Measurements from ENCODE around the gene AJUBA.
"Not testable (repeated sequence)": the region's sequence is repeated elsewhere in the genome, so short reads cannot be mapped to it uniquely, and the experiment has no call there.

AJUBA gene

GRCh38 chr14:23020143-23021128 is 38.1 kb upstream of the AJUBA start:
- no peak overlapping the region for H3K4me3 ChIP-seq
- H4K20me1 ChIP-seq, result peaks cover 17% of the 10 kb centered on the region; the same call in 1 of the 2 replicates
- H3K4me2 ChIP-seq, result no peak overlapping the region
- H3K4me1 ChIP-seq, result no peaks in the 10 kb centered on the region
- H3K9me3 ChIP-seq, result no peaks in the 10 kb centered on the region
- no peaks in the 10 kb centered on the region for H3K27me3 ChIP-seq
- TF ChIP-seq Cebpa-rat (IDR thresholded peaks at IDR 0.05), result no peak
- H3K9ac ChIP-seq, result no peak overlapping the region
- H3K36me3 ChIP-seq, result peaks cover 44% of the 10 kb centered on the region
- no peak overlapping the region for H3K27ac ChIP-seq

- Histone ChIP-seq H3K9me3 (no peaks in the 10 kb centered on the region), H3K4me2 (no peak overlapping the region), H3K27me3 (no peaks in the 10 kb centered on the region), H4K20me1 (0 out of 2 replicates have a peak, but pooled peaks cover 4% of the 10 kb centered on the region), H3K4me3 (no peak overlapping the region), H3K4me1 (no peaks in the 10 kb centered on the region), H3K36me3 (peaks cover 20% of the 10 kb centered on the region), H3K27ac (no peak overlapping the region), H3K9ac (no peak overlapping the region)
- TF ChIP-seq Cebpa-rat (IDR thresholded peaks at IDR 0.05), result no peak
These were observed 35.8 kb upstream of the AJUBA start for GRCh38 chr14:23018107-23018506.

- no peaks in the 10 kb centered on the region for H3K9me3 ChIP-seq
- H3K4me1 ChIP-seq, result no peaks in the 10 kb centered on the region
- no peak for TF ChIP-seq Cebpa-rat (IDR thresholded peaks at IDR 0.05)
- no peak overlapping the region for H3K9ac ChIP-seq
- H3K4me2 ChIP-seq, result no peak overlapping the region
- H3K27ac ChIP-seq, result no peak overlapping the region
- peaks cover 16% of the 10 kb centered on the region for H3K36me3 ChIP-seq
- H4K20me1 ChIP-seq, result 0 out of 2 replicates have a peak, but pooled peaks cover under 1% of the 10 kb centered on the region
- H3K27me3 ChIP-seq, result no peaks in the 10 kb centered on the region
- no peak overlapping the region for H3K4me3 ChIP-seq
These were observed 34.7 kb upstream of the AJUBA start for GRCh38 chr14:23017091-23017490.

GRCh38 chr14:23015618-23016017 is 33.3 kb upstream of the AJUBA start:
- no peaks in the 10 kb centered on the region for H3K9me3 ChIP-seq
- no peak overlapping the region for H3K4me2 ChIP-seq
- TF ChIP-seq Cebpa-rat (IDR thresholded peaks at IDR 0.05), result no peak
- H3K27me3 ChIP-seq, result no peaks in the 10 kb centered on the region
- H3K27ac ChIP-seq, result no peak overlapping the region
- H3K36me3 ChIP-seq, result peaks cover 4% of the 10 kb centered on the region; the same call in 1 of the 2 replicates
- no peak overlapping the region for H3K4me3 ChIP-seq
- H3K9ac ChIP-seq, result no peak overlapping the region
- H3K4me1 ChIP-seq, result no peaks in the 10 kb centered on the region
- no peaks in the 10 kb centered on the region for H4K20me1 ChIP-seq

GRCh38 chr14:23013749-23014054 is 31.4 kb upstream of the AJUBA start:
- H3K4me1 ChIP-seq, result peaks cover 12% of the 10 kb centered on the region
- not testable (repeated sequence) for H3K9me3 ChIP-seq, H4K20me1 ChIP-seq, H3K27me3 ChIP-seq, H3K27ac ChIP-seq, H3K4me3 ChIP-seq, H3K9ac ChIP-seq, H3K36me3 ChIP-seq, H3K4me2 ChIP-seq

- Histone ChIP-seq H3K4me1 (peaks cover 17% of the 10 kb centered on the region), H3K9me3 (no peaks in the 10 kb centered on the region), H3K36me3 (no peaks in the 10 kb centered on the region), H3K4me2 (no peak overlapping the region), H3K27me3 (no peaks in the 10 kb centered on the region), H3K27ac (no peak overlapping the region), H4K20me1 (no peaks in the 10 kb centered on the region), H3K9ac (no peak overlapping the region), H3K4me3 (no peak overlapping the region)
- no peak for TF ChIP-seq Cebpa-rat (IDR thresholded peaks at IDR 0.05)
These were observed 30.9 kb upstream of the AJUBA start for GRCh38 chr14:23013054-23013748.

- no peaks in the 10 kb centered on the region for H3K36me3 ChIP-seq
- H3K4me1 ChIP-seq, result peaks cover 41% of the 10 kb centered on the region
- H3K4me3 ChIP-seq, result peak within 1 kb of the TSS; percentile 66
- no peak for TF ChIP-seq Cebpa-rat (IDR thresholded peaks at IDR 0.05)
- peak within 1 kb of the TSS; percentile 95 for H3K27ac ChIP-seq
- no peaks in the 10 kb centered on the region for H3K27me3 ChIP-seq
- no peaks in the 10 kb centered on the region for H3K9me3 ChIP-seq
- peak within 1 kb of the TSS; percentile 79 for H3K4me2 ChIP-seq
- H4K20me1 ChIP-seq, result no peaks in the 10 kb centered on the region
- peak within 1 kb of the TSS; percentile 79 for H3K9ac ChIP-seq
These were observed 27.8 kb upstream of the AJUBA start, which contains the start of gene C14orf93 for GRCh38 chr14:23009939-23010726. TSS of gene C14orf93 (minus strand) at chr14:23010143. CDS start at chr14:22999023, 11,120 bp downstream.

- no peaks in the 10 kb centered on the region for H3K9me3 ChIP-seq
- no peaks in the 10 kb centered on the region for H3K27me3 ChIP-seq
- TF ChIP-seq Cebpa-rat (IDR thresholded peaks at IDR 0.05), result no peak
- no peaks in the 10 kb centered on the region for H4K20me1 ChIP-seq
- peak overlapping the region; percentile 79 for H3K9ac ChIP-seq
- no peaks in the 10 kb centered on the region for H3K36me3 ChIP-seq
- peak overlapping the region; percentile 66 for H3K4me3 ChIP-seq
- H3K27ac ChIP-seq, result peak overlapping the region; percentile 95
- H3K4me1 ChIP-seq, result peaks cover 42% of the 10 kb centered on the region
- H3K4me2 ChIP-seq, result peak overlapping the region; percentile 79
These were observed 27.2 kb upstream of the AJUBA start for GRCh38 chr14:23009483-23009938.

- Histone ChIP-seq H3K27me3 (no peaks in the 10 kb centered on the region), H3K4me1 (peaks cover 42% of the 10 kb centered on the region), H3K4me3 (peak overlapping the region; percentile 66), H3K27ac (peak overlapping the region; percentile 95), H3K9me3 (no peaks in the 10 kb centered on the region), H4K20me1 (no peaks in the 10 kb centered on the region), H3K36me3 (no peaks in the 10 kb centered on the region), H3K9ac (peak overlapping the region; percentile 79), H3K4me2 (peak overlapping the region; percentile 79)
- no peak for TF ChIP-seq Cebpa-rat (IDR thresholded peaks at IDR 0.05)
These were observed 26.5 kb upstream of the AJUBA start for GRCh38 chr14:23008831-23009230.

Measured in BLaER1 (cell line).